H9 (cell line): ENCODE results near the gene APLP2. TPM values are rescaled to one million over a fixed set of nuclear protein-coding genes. Genes with fewer than 3 reads are reported as not detected.

ENCODE experiments used
- DNase-seq: peaks from one replicate; pipeline ENCODE4 v3.0.0-alpha.2; 2017
- H2AFZ ChIP-seq: one replicate; pipeline ENCODE4 v1.6.1; 2013; ENCODE audit warnings: mild to moderate bottlenecking, low read length, control low read depth, moderate library complexity
- H2AK5ac ChIP-seq: 2 replicates; pipeline ENCODE4 v1.6.1; 2013; ENCODE audit warnings: low read length, control low read depth, mixed read lengths; ENCODE audit not compliant: insufficient read length
- H2BK120ac ChIP-seq: one replicate; pipeline ENCODE4 v1.6.1; 2013; ENCODE audit warnings: low read depth, mild to moderate bottlenecking, low read length, control low read depth, inconsistent platforms; ENCODE audit not compliant: poor library complexity, severe bottlenecking
- H2BK12ac ChIP-seq: 2 replicates; pipeline ENCODE4 v1.6.1; 2013; ENCODE audit warnings: low read length, control low read depth, mixed read lengths, low read depth; ENCODE audit not compliant: insufficient read length
- H2BK15ac ChIP-seq: 2 replicates; pipeline ENCODE4 v1.6.1; 2013; ENCODE audit warnings: low read depth, low read length, control low read depth
- H2BK20ac ChIP-seq: one replicate; pipeline ENCODE4 v1.6.1; 2013; ENCODE audit warnings: low read depth, mild to moderate bottlenecking, low read length, control low read depth, inconsistent platforms; ENCODE audit not compliant: poor library complexity, severe bottlenecking
- H2BK5ac ChIP-seq: 2 replicates; pipeline ENCODE4 v1.6.1; 2013; ENCODE audit warnings: low read length, control low read depth, mixed read lengths; ENCODE audit not compliant: insufficient read length
- H3K14ac ChIP-seq: 2 replicates; pipeline ENCODE4 v1.6.1; 2013; ENCODE audit warnings: low read length, control low read depth; ENCODE audit not compliant: insufficient read depth
- H3K18ac ChIP-seq: 2 replicates; pipeline ENCODE4 v1.6.1; 2013; ENCODE audit warnings: low read depth, mild to moderate bottlenecking, mixed read lengths, low read length, control low read depth; ENCODE audit not compliant: insufficient read length
- H3K23ac ChIP-seq: 2 replicates; pipeline ENCODE4 v1.6.1; 2013; ENCODE audit warnings: low read length, control low read depth, mixed read lengths, low read depth; ENCODE audit not compliant: insufficient read length
- H3K23me2 ChIP-seq: 2 replicates; pipeline ENCODE4 v1.6.1; 2013; ENCODE audit warnings: low read depth, mild to moderate bottlenecking, mixed read lengths, low read length, control low read depth; ENCODE audit not compliant: insufficient read length, poor library complexity, severe bottlenecking
- H3K27ac ChIP-seq: 2 replicates; pipeline ENCODE4 v1.5.1; 2013; ENCODE audit warnings: low read length, control low read depth, mixed read lengths, low read depth; ENCODE audit not compliant: insufficient read length
- H3K27me3 ChIP-seq: 2 replicates; pipeline ENCODE4 v1.6.1; 2013; ENCODE audit warnings: low read length, control low read depth, inconsistent platforms; ENCODE audit not compliant: insufficient read depth
- H3K4ac ChIP-seq: 2 replicates; pipeline ENCODE4 v1.6.1; 2013; ENCODE audit warnings: low read depth, mild to moderate bottlenecking, control low read depth, inconsistent platforms, low read length, moderate library complexity
- H3K4me1 ChIP-seq: 2 replicates; pipeline ENCODE4 v1.6.1; 2013; ENCODE audit warnings: low read length, control low read depth, inconsistent platforms; ENCODE audit not compliant: insufficient read depth
- H3K4me2 ChIP-seq: 2 replicates; pipeline ENCODE4 v1.6.1; 2013; ENCODE audit warnings: low read length, control low read depth, mixed read lengths; ENCODE audit not compliant: insufficient read length, insufficient read depth
- H3K56ac ChIP-seq: 2 replicates; pipeline ENCODE4 v1.6.1; 2013; ENCODE audit warnings: low read depth, mild to moderate bottlenecking, mixed read lengths, low read length, control low read depth; ENCODE audit not compliant: insufficient read length
- H3K79me1 ChIP-seq: 2 replicates; pipeline ENCODE4 v1.6.1; 2013; ENCODE audit warnings: low read depth, mild to moderate bottlenecking, moderate library complexity, low read length, control low read depth, inconsistent platforms; ENCODE audit not compliant: insufficient read depth, poor library complexity, severe bottlenecking
- H3K79me2 ChIP-seq: 2 replicates; pipeline ENCODE4 v1.6.1; 2013; ENCODE audit warnings: low read length, control low read depth, inconsistent platforms; ENCODE audit not compliant: insufficient read depth
- H3K9ac ChIP-seq: 2 replicates; pipeline ENCODE4 v1.6.1; 2013; ENCODE audit warnings: low read length, control low read depth, mixed read lengths; ENCODE audit not compliant: insufficient read length; ENCODE audit errors: extremely low read depth
- H3K9me3 ChIP-seq: one replicate; pipeline ENCODE4 v1.6.1; 2013; ENCODE audit warnings: low read depth, low read length, inconsistent platforms; ENCODE audit not compliant: control insufficient read depth
- H3T11ph ChIP-seq: one replicate; pipeline ENCODE4 v1.6.1; 2013; ENCODE audit warnings: mild to moderate bottlenecking, low read length, control low read depth, inconsistent platforms
- H4K20me1 ChIP-seq: one replicate; pipeline ENCODE4 v1.6.1; 2013; ENCODE audit not compliant: control insufficient read depth, insufficient read length, insufficient read depth
- H4K5ac ChIP-seq: 2 replicates; pipeline ENCODE4 v1.6.1; 2013; ENCODE audit warnings: low read depth, mild to moderate bottlenecking, mixed read lengths, low read length, control low read depth; ENCODE audit not compliant: insufficient read length
- H4K8ac ChIP-seq: replicated peaks from 2 replicates; pipeline ENCODE4 v1.6.1; 2013; ENCODE audit warnings: low read length, control low read depth, mixed read lengths, low read depth; ENCODE audit not compliant: insufficient read length
- H4K91ac ChIP-seq: 2 replicates; pipeline ENCODE4 v1.6.1; 2013; ENCODE audit warnings: low read depth, mild to moderate bottlenecking, moderate library complexity, mixed read lengths, low read length, control low read depth; ENCODE audit not compliant: insufficient read length
- H3K27ac Mint-ChIP-seq, 3 experiments: 2 replicates in 2 of 3; 3 replicates in 1 of 3; pipeline ENCODE4 v1.8.0; 2020 to 2021; ENCODE audit warnings: mixed read lengths in 3 of 3, mild to moderate bottlenecking in 1 of 3, moderate library complexity in 1 of 3
- H3K27me3 Mint-ChIP-seq: 2 replicates; pipeline ENCODE4 v1.8.0; 2021; ENCODE audit warnings: low read depth, mild to moderate bottlenecking, moderate library complexity, mixed read lengths
- H3K36me3 Mint-ChIP-seq, 3 experiments: 2 replicates in 2 of 3; 3 replicates in 1 of 3; pipeline ENCODE4 v1.8.0; 2020 to 2021; ENCODE audit warnings: low read depth in 3 of 3, mixed read lengths in 3 of 3; ENCODE audit not compliant: insufficient read depth in 1 of 3
- H3K4me1 Mint-ChIP-seq, 2 experiments: 2 replicates each; pipeline ENCODE4 v1.8.0; 2020; ENCODE audit warnings: mixed read lengths in 2 of 2
- H3K4me3 Mint-ChIP-seq, 2 experiments: 2 replicates in 1 of 2; 3 replicates in 1 of 2; pipeline ENCODE4 v1.8.0; 2020 to 2021; ENCODE audit warnings: mild to moderate bottlenecking in 2 of 2, mixed read lengths in 2 of 2, moderate library complexity in 1 of 2
- H3K9me3 Mint-ChIP-seq, 2 experiments: 2 replicates in 1 of 2; 3 replicates in 1 of 2; pipeline ENCODE4 v1.8.0; 2020; ENCODE audit warnings: mild to moderate bottlenecking in 2 of 2, mixed read lengths in 2 of 2, moderate library complexity in 1 of 2
- CTCF ChIP-seq: fragments of 200-600 bp; sonication (generic); conservative IDR thresholded peaks from 3 replicates; pipeline ENCODE4 v1.8.0; 2021; ENCODE audit warnings: antibody characterized with exemption, mild to moderate bottlenecking
- WGBS: extraction: QIAGEN DNeasy Blood & Tissue Kit; methylation state at CpG from one replicate; pipeline ENCODE4 v1.1.7; 2013; ENCODE audit warnings: missing lambda C conversion rate, low lambda C conversion rate, mixed read lengths; ENCODE audit not compliant: insufficient read length; ENCODE audit errors: extremely low coverage; 5-methylcytosine and 5-hydroxymethylcytosine counted together
- total RNA-seq: library from RNA; stranded (reverse); gene quantifications from 2 replicates; pipeline ENCODE4 v1.2.1, GENCODE V29; 2021

APLP2 gene
- total RNA-seq, 1 experiment from 2014 or later = 328 TPM

GRCh38 chr11:130175898-130176297 lies 106.2 kb downstream of the APLP2 start:
- peaks cover 3% of the 10 kb centered on the region for H4K20me1 ChIP-seq
- Mint-ChIP-seq H3K27me3 (peaks cover 37% of the 10 kb centered on the region), H3K27ac (no peak overlapping the region), H3K4me3 (no peak overlapping the region), H3K36me3 (peaks cover 2 to 10% (median 9%) of the 10 kb centered on the region in 3 experiments; a peak in 4 of 7 replicates), H3K9me3 (peaks cover 4 to 6% of the 10 kb centered on the region in 2 experiments; a peak in 4 of 5 replicates), H3K4me1 (peaks cover 8 to 9% of the 10 kb centered on the region in 2 experiments; a peak in 2 of 4 replicates)
- H3K79me2 ChIP-seq = no peaks in the 10 kb centered on the region
- H3K79me1 ChIP-seq = no peaks in the 10 kb centered on the region
- no peak overlapping the region for H2BK5ac ChIP-seq
- no peak overlapping the region for H2AFZ ChIP-seq
- no peak overlapping the region for H3K27ac ChIP-seq
- no peak overlapping the region for H3K9ac ChIP-seq
- H2BK12ac ChIP-seq = no peak overlapping the region
- no peak overlapping the region for H4K8ac ChIP-seq
- peaks cover 9% of the 10 kb centered on the region; the same call in 1 of the 2 replicates for H3K27me3 ChIP-seq
- H3K18ac ChIP-seq = no peak overlapping the region
- H2BK20ac ChIP-seq = no peak overlapping the region
- H2BK120ac ChIP-seq = no peak overlapping the region
- no peak for TF ChIP-seq CTCF
- H3K14ac ChIP-seq = no peak overlapping the region
- WGBS = no CpG with 5 or more reads among the region's 5 CpGs
- H4K91ac ChIP-seq = no peak overlapping the region
- no peaks in the 10 kb centered on the region for H3K9me3 ChIP-seq
- H3K56ac ChIP-seq = no peak overlapping the region
- H2BK15ac ChIP-seq = no peak overlapping the region
- H3K23me2 ChIP-seq = no peaks in the 10 kb centered on the region
- H3K4me1 ChIP-seq = no peaks in the 10 kb centered on the region
- no peak overlapping the region for H3T11ph ChIP-seq
- H3K4me2 ChIP-seq = no peak overlapping the region
- H3K4ac ChIP-seq = no peak overlapping the region
- no peak for DNase-seq
- no peak overlapping the region for H2AK5ac ChIP-seq
- no peak overlapping the region for H4K5ac ChIP-seq
- H3K23ac ChIP-seq = no peak overlapping the region
